Activated T-helper 1 cell treated with anti-CD3 and anti-CD28 coated beads, Interleukin-2, amount 50 U/mL, for 16 hours (primary cell): Measurements from ENCODE around the gene ADM2.

Experiments used
- DNase-seq, 2 donors: peaks; one replicate each; pipeline ENCODE4 v3.0.0-alpha.2; 2020; ENCODE audit warnings: low read depth in 1 of 2, low spot score in 1 of 2

Gene ADM2

GRCh38 chr22:50467341-50467740 is 14.0 kb upstream of the ADM2 start:
- DNase-seq = no peak

GRCh38 chr22:50467773-50468440 is 13.4 kb upstream of the ADM2 start:
- no peak for DNase-seq

GRCh38 chr22:50468626-50469025 is 12.7 kb upstream of the ADM2 start:
- DNase-seq = no peak

GRCh38 chr22:50469377-50470305 is 11.7 kb upstream of the ADM2 start:
- peak; percentile 91 to 96 for DNase-seq

GRCh38 chr22:50470491-50470890 is 10.9 kb upstream of the ADM2 start:
- DNase-seq = no peak

- DNase-seq = no peak
These were observed 10.0 kb upstream of the ADM2 start for GRCh38 chr22:50471197-50471847.

- DNase-seq = no peak
These were observed 9.4 kb upstream of the ADM2 start for GRCh38 chr22:50471962-50472361.

- no peak for DNase-seq
These were observed 8.3 kb upstream of the ADM2 start for GRCh38 chr22:50473088-50473487.

- DNase-seq = no peak
These were observed 7.3 kb upstream of the ADM2 start for GRCh38 chr22:50473855-50474671.

- DNase-seq = peak; percentile 78 to 87
These were observed 6.4 kb upstream of the ADM2 start, which contains the start of gene SBF1 for GRCh38 chr22:50474710-50475651. Gene SBF1 (minus strand): TSS chr22:50475035. CDS start chr22:50474840, 195 bp downstream.

- no peak for DNase-seq
These were observed 5.7 kb upstream of the ADM2 start for GRCh38 chr22:50475652-50476002.

- no peak for DNase-seq
These were observed 4.5 kb upstream of the ADM2 start for GRCh38 chr22:50476868-50477267.

- DNase-seq = no peak
These were observed 3.4 kb upstream of the ADM2 start for GRCh38 chr22:50477923-50478322.

GRCh38 chr22:50479721-50480120 is 1.6 kb upstream of the ADM2 start:
- DNase-seq = no peak

GRCh38 chr22:50481045-50481439 is 301 bp upstream of the ADM2 start:
- DNase-seq = no peak

GRCh38 chr22:50482107-50483074 is 1.0 kb downstream of the ADM2 start:
- DNase-seq = no peak

GRCh38 chr22:50483106-50483505 is 1.8 kb downstream of the ADM2 start:
- DNase-seq = no peak

- no peak for DNase-seq
These were observed 2.2 kb downstream of the ADM2 start for GRCh38 chr22:50483556-50483955.
